Peyer's patch (tissue), 4 donors: ENCODE results near the gene ASRGL1. TPM values are rescaled to one million over a fixed set of nuclear protein-coding genes. Genes with fewer than 3 reads are reported as not detected.

Source experiments
- DNase-seq, 3 donors: peaks; one replicate each; pipeline ENCODE4 v3.0.0-alpha.2; 2017 to 2019
- H3K27ac ChIP-seq, 4 donors: fragments of 200-600 bp; sonication (generic); one replicate each; pipeline ENCODE4 v1.5.1; 2016 to 2019
- H3K27me3 ChIP-seq, 2 donors: fragments of 200-600 bp; sonication (generic); one replicate each; pipeline ENCODE4 v1.5.1; 2019
- H3K36me3 ChIP-seq, 3 donors: fragments of 200-600 bp; sonication (generic); one replicate each; pipeline ENCODE4 v1.5.1; 2016 to 2019
- H3K4me1 ChIP-seq, 4 donors: fragments of 200-600 bp; sonication (generic); one replicate each; pipeline ENCODE4 v1.5.1; 2016 to 2019
- H3K4me3 ChIP-seq, 4 donors: fragments of 200-600 bp; sonication (generic); 1 replicate in 3 of 4; 2 replicates in 1 of 4; pipeline ENCODE4 v1.5.1; 2016 to 2019; ENCODE audit warnings: mild to moderate bottlenecking in 1 of 4
- H3K9me3 ChIP-seq, 4 donors: fragments of 200-600 bp; sonication (generic); one replicate each; pipeline ENCODE4 v1.5.1; 2016 to 2019; ENCODE audit warnings: mild to moderate bottlenecking in 1 of 4
- CTCF ChIP-seq, 6 experiments: fragments of 450-650 bp in 4 of 6; fragments of 200-600 bp in 2 of 6; sonication (generic) in 1 of 6; IDR thresholded peaks; one replicate each; pipeline ENCODE4 v1.5.1; 2017 to 2019; ENCODE audit warnings: antibody characterized with exemption in 6 of 6, mild to moderate bottlenecking in 3 of 6, moderate library complexity in 1 of 6
- POLR2A ChIP-seq, 2 donors: fragments of 450-650 bp; IDR thresholded peaks; one replicate each; pipeline ENCODE4 v1.5.1; 2017; ENCODE audit warnings: antibody characterized with exemption in 2 of 2, mild to moderate bottlenecking in 2 of 2, moderate library complexity in 2 of 2
- total RNA-seq, 4 donors: library from RNA; depleted of rRNA; stranded (reverse); fragments of >200 nt; gene quantifications; one replicate each; pipeline ENCODE4 v1.1.0, GENCODE V29; 2016

The ASRGL1 gene
- total RNA-seq, 4 donors from 2014 or later: 26.0 to 57.8 (median 29.8) TPM

GRCh38 chr11:62390237-62390636, 53.0 kb downstream of the ASRGL1 start:
- TF ChIP-seq CTCF (IDR thresholded peaks at IDR 0.05): no peak
- TF ChIP-seq POLR2A (IDR thresholded peaks at IDR 0.05): no peak
- H3K27me3 ChIP-seq: no peaks in the 10 kb centered on the region
- H3K27ac ChIP-seq: no peak overlapping the region
- no peak overlapping the region for H3K4me3 ChIP-seq
- no peaks in the 10 kb centered on the region for H3K36me3 ChIP-seq
- no peak for DNase-seq
- H3K9me3 ChIP-seq: no peaks in the 10 kb centered on the region
- peaks cover 0 to 2% (median 0%) of the 10 kb centered on the region in 4 donors for H3K4me1 ChIP-seq

GRCh38 chr11:62390722-62391121, 53.5 kb downstream of the ASRGL1 start:
- no peak overlapping the region for H3K27ac ChIP-seq
- no peak overlapping the region for H3K4me3 ChIP-seq
- no peak for DNase-seq
- no peaks in the 10 kb centered on the region for H3K36me3 ChIP-seq
- H3K4me1 ChIP-seq: peaks cover 0 to 5% (median 0%) of the 10 kb centered on the region in 4 donors
- no peaks in the 10 kb centered on the region for H3K27me3 ChIP-seq
- no peak for TF ChIP-seq POLR2A (IDR thresholded peaks at IDR 0.05)
- no peak for TF ChIP-seq CTCF (IDR thresholded peaks at IDR 0.05)
- no peaks in the 10 kb centered on the region for H3K9me3 ChIP-seq

GRCh38 chr11:62391642-62392425, 54.6 kb downstream of the ASRGL1 start:
- no peak for TF ChIP-seq POLR2A (IDR thresholded peaks at IDR 0.05)
- TF ChIP-seq CTCF (IDR thresholded peaks at IDR 0.05): no peak
- DNase-seq: no peak
- H3K4me1 ChIP-seq: peaks cover 0 to 5% (median 0%) of the 10 kb centered on the region in 4 donors
- H3K27ac ChIP-seq: no peak overlapping the region
- no peaks in the 10 kb centered on the region for H3K9me3 ChIP-seq
- no peaks in the 10 kb centered on the region for H3K36me3 ChIP-seq
- no peak overlapping the region for H3K4me3 ChIP-seq
- H3K27me3 ChIP-seq: no peaks in the 10 kb centered on the region

DNA sequence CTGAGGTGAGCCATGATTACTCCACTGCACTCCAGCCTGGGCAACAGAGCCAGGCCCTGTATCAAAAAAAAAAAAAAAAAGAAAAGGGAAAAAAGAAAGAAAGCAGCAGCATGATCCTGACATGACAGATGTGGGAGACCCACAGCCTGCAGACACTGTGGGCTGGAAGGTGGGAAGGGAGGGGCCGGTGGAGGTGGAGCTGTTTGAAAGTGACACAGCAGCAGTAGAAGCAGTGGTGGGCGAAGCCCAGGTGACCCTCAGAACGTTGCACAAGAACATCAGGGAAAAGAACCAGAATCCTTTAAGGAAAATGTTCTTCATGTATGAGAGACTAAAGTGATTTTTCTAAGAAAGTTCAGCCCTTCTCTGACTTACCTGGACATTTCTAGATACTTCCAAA, 55.3 kb downstream of the ASRGL1 start:
- Histone ChIP-seq H3K9me3 (no peaks in the 10 kb centered on the region), H3K36me3 (no peaks in the 10 kb centered on the region), H3K4me3 (no peak overlapping the region), H3K4me1 (peaks cover 0 to 5% (median 0%) of the 10 kb centered on the region in 4 donors), H3K27ac (no peak overlapping the region), H3K27me3 (no peaks in the 10 kb centered on the region)
- no peak for DNase-seq
- TF ChIP-seq POLR2A (IDR thresholded peaks at IDR 0.05) (no peak), CTCF (IDR thresholded peaks at IDR 0.05) (no peak)

DNA sequence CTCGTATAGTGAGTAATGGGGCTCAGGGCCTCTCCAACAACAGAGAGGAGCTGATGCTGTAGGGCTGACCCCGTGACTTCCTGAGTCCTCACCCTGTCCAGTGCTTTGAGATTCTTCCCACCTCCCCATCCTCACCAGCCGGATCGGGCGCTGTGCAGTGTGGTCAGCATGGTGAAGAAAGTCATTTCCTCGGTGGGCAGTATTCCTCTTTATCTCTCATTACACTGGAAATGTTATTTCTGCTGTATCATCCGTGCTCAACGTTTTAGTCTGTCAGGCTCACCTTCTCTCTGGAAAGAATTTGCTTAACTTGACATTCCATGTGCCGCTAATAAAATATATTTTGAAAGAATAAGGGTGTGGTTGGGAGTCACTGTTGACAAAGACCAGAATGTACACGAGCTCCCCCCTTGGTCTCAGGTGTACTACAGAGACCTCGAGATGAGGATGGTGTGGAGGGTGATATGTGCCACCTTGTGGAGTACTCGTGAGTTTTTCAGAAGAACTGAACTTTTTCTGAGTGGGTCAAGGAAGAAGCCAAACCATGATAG, 55.9 kb downstream of the ASRGL1 start:
- DNase-seq: no peak
- Histone ChIP-seq H3K36me3 (no peaks in the 10 kb centered on the region), H3K27ac (no peak overlapping the region), H3K4me3 (no peak overlapping the region), H3K9me3 (no peaks in the 10 kb centered on the region), H3K4me1 (peaks cover 0 to 7% (median 0%) of the 10 kb centered on the region in 4 donors), H3K27me3 (no peaks in the 10 kb centered on the region)
- peak in 3 of 6 experiments; percentile 24 to 33 (median 32) for TF ChIP-seq CTCF (IDR thresholded peaks at IDR 0.05)
- TF ChIP-seq POLR2A (IDR thresholded peaks at IDR 0.05): no peak
